ENCODE results near the gene ST6GAL2.

ST6GAL2 gene

DNA sequence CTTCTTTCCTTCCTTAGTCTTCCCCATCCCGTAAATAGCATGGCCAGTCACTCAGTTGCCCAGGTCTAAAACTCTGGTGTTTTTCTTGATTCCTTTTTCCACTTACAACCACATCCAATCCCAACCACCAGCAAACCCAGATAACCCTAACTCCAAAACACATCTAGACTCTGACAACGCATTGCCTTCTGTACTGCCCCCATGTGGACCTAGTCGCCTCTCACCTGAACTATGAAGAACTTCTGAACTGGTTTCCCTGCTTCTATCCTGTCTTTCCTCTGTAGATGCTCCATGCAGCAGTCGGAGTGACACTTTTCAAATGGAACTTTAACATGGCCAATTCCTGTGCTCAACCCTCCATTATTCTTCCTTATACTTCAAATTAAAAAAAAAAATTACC, 26.5 kb downstream of the ST6GAL2 start:
- DNase-seq = no peak

GRCh38 chr2:106858810-106859209, 27.2 kb downstream of the ST6GAL2 start:
- DNase-seq = no peak

GRCh38 chr2:106857882-106858478, 28.0 kb downstream of the ST6GAL2 start:
- no peak for DNase-seq

DNA sequence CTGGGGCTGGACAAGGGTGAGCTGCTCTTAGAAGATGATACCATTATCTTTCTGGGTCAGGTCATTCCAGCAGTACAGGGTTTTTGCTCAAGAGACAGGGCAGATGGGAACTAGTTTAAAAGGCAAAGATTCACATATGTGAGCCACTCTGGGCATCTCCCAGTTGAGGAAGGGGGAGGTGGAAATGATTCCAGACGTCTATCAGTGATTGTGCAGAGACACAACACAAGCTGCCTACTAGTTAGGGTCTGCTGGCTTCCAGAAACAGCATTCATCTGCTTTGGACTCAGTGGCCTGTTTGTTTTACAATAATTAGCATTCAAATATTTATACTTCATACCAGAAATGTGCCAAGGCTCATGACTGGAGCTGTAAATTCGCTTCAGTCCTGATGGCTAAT, 32.3 kb downstream of the ST6GAL2 start:
- DNase-seq = no peak

DNA sequence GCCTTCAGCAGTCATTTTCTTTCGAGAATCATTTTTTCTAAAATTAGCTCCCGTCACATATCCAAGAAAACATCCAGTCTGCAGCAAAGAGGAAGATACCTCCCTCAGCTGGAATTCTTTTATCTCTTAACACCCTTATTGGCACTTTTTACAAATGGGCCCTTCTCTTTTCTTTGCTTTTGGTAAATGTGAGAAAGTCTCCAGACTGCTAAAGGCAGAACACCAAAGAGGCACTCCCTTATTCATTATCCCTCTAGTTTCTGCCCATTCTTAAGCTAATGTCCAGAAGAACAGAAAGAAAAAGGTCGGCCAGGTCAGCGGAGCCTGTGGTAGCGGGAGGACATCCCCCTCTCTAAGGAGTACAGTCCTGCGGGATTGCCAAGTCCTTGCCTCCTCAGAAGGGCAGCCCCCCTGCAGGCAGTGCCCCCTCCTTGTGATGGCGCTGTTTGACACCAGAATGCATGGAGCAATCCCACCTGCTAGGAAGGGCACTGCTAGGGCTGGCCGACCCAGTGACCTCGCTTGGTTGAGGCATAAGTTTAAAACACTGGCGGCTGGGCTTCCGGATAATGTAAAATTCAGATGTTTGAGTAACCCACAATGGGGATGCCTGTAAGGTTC, 34.0 kb downstream of the ST6GAL2 start:
- DNase-seq = no peak

DNA sequence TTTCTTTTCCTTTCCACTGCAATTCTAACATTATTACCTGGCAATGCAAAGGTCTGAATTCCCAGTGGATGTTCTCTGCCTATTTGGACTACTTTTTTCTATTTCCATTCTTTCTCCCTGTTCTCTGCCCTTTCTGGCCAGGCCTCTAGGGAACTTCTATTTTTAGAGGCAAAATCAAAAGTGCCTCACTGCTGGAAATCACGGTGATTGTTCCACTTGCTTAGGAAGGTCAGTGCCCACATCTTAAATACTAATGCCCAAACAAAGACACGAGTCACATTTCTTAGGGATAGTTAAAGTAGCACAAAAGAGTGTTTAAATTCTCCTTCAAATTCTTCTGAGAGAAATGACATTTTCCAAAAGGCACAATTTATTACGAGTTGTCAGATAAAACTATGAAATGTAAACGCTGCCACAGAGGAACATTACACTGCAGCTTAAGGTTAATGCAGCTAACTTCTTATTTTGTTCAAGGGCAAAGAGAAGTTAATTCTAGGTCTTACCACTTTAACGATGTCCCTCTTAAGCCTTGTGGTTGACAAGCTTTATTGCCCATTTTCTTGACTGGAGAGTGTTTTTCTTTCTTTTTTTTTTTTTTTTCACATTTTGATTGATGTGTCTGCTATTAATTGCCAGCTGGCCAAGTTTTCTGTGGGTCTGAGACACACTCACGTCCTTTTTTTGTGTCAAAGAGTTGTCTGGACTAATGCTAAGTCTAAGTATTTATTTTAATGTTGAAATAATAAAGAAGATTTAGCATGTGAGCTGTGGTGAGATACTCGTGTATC, 34.7 kb downstream of the ST6GAL2 start:
- no peak for DNase-seq

DNA sequence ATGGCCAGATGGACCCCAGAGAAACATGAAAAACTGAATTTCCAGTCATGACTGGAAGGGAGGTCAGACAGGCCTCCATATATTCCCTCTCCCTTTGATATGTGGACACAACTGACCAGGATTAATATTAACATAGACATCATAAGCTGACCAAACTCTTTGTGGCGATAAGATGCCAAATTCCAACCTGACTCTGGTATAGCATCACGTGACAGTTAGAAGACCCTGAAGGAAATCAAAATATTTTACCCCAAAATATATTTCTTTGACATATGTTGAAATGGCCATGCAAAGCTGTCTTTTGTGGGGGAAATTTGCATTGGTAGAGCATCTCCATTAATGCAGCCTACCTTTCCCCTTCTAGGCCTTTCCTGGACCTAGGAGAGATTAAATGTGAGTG, 36.7 kb downstream of the ST6GAL2 start:
- DNase-seq = no peak

DNA sequence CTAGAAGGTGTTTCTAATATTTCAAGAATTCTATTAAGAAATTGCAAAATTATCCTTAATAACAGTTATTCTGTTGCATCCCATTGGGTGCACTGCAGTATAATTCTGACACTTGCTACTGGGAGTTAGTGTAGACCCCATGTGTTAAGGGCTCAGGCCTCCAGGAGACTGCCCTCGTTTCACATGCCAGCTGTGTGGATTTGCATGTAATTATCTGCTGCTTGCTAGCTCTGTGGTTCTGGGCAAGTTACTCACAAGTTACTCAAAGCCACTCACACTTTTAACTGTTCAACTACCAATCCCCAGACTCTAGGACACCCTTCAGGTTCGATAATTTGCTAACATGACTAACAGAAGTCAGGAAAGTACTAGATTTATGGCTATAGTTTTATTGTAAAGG, 38.6 kb downstream of the ST6GAL2 start:
- no peak for DNase-seq

DNA sequence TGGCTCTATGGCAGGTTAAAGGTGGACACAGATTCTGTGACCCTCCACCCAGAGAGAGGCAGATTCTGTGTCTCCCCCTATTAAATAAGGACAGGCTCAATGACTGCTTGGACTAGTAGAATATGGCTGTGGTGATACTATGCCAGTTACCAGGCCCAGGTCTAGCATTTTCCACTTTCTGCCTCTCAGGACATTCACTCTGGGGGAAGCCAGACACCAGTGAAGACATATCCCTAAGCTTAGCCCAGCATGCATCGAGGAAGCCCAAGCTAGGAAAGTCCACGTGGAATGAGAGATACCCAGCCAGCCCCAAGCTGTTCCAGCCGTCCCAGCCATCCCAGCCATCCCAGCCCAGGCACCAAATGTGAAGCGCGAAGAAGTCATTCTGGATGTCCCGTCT, 40.3 kb downstream of the ST6GAL2 start:
- no peak for DNase-seq

- DNase-seq = no peak
Measured at GRCh38 chr2:106843910-106844250, 42.1 kb downstream of the ST6GAL2 start.

DNA sequence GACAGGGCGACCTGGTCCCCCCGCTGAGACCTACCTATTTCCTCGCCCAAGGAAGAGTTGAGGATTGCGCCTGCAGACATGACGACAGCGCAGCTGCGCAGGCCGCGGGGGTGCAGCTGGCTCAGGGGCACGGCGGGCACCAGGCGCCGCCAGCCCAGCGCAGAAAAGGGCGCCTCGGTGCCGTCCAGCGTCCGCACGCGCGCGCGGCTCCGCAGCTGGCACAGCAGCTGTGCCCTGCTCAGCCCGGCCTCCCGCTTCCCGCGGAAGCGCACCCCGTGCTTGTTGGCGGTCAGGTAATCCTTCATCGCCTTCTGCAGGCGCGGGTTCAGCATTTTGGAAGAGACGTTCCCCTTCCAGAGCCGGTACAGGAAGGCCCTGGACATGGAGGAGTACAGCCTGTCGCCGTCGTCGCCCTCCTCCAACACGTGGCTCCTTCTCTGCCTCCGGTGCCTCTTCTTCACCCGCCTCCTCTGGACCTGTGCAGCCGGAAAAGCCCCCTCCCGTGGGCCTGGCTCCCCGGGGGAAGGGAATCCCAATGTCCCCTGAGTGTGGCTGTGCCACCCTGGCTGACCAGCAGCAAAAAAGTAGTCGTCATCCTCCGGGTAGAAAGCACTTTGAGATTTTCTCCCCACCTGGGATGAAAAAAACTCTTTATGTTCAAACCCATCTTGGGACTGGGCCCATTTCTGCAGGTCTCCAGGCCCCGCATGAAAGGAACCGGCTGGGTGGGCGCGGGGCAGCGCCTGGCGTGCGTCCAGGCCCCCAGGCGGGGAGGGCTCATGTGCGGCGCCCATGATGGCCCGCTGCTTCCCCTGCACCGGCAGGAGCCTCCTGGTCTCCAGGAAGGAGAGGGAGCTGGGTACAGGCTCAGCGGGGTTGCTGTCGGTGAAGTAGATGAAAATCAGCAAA, 42.7 kb downstream of the ST6GAL2 start:
- no peak for DNase-seq

DNA sequence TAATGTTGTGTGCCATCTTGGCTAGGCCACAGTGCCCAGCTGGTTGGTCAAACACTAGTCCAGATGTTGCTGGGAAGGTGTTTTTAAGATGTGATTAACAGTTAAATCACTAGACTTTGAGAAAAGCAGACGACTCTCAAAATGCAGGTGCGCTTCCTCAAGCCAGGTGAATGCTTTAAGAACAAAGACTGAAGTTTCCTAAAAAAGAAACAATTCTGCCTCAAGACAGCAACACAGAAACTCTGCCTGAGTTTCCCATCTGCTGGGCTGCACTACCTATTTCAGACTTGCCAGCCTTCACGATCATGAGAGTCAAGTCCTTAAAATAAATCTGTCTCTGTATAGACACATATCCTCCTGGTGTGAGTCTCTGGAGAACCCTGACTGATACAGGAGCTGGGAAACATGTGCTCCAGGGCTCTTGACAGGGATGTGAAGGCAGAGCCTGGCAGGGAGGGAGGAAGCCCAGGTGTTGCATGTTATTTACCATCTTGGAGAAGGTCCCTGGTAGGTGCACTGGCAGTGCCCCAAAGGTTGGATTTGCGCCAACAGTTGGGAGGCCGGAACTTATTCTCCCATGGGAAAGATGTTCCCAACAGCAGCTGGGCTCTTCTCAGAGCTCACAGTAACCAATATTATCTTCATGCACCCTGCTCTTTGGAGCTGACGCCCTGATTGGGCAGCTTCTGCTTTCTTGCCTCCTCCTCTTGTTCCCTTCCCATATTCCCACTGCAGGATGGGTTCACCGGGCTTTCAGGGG, 43.9 kb downstream of the ST6GAL2 start:
- no peak for DNase-seq

- no peak for DNase-seq
Measured at GRCh38 chr2:106840818-106841217, 45.1 kb downstream of the ST6GAL2 start.

DNA sequence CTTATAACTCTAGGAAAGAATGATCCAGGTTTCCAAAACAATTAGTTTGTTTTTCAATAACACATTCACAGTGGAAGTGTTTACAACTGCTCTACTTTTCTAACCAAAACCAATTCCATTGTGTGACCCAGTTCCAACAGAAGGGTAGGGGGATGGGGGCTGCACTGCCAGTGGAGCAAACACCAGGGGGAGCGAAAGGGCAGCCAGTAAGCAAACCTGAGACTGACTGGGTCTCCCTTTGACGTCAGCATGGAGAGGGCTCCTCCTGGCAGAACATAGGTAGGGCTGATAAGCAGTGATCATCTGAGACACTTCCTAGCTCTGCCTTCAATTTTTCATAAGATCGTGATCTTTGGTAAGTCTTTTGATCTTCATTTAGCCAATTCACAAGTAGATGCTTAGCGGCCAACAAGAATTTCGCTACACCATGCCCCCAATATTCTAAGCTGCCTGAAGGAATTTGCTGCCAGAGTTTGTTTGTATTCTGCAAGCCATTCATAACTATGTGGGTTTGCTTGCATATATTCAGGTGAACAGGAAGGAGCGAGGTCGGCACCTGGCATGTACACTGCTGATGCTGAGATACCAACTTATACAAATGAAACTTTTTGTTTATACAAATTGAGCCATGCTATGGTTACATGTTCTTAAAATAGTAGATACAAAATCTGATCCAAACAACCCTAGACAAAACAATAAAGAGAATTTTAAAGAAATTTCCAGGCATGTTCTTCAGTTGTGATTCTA, 45.9 kb downstream of the ST6GAL2 start:
- DNase-seq = no peak

- DNase-seq = no peak
Measured at GRCh38 chr2:106833256-106833655, 52.7 kb downstream of the ST6GAL2 start.

DNA sequence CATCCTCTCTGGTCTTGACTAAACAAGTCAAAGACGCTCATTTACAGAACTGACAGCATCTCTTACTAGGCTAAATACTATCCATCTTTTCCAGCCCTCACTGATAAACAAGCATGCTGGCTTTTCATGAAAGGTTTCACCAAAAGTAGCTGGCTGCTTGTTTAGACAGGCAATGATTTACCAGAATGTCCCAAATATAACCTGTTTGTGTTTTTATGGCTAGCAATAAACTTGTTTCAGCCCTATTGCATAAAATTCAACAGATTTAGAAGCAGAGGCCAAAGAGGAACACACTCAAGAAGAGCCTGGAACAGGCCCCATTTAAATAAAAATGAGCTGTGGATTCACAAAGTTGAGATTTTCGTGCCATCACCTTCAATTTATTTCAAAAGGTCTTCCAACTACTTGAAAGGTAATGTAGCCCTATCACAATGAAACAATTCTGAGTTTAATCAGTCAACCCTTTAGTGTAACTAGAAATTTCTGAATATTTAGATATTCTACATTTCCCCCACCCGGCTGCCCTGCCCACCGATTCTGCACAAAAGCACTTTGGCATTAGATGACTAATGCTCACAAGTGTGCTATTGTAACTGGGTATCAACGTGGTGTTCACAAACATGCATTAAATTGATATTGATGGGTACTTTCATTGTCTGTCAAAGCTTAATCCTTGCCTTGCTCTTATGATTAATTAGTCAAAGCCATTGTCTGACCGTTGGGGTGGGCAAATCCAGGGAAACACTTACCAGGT, 54.0 kb downstream of the ST6GAL2 start:
- DNase-seq = no peak

GRCh38 chr2:106831241-106831640, 54.7 kb downstream of the ST6GAL2 start:
- DNase-seq = no peak

DNA sequence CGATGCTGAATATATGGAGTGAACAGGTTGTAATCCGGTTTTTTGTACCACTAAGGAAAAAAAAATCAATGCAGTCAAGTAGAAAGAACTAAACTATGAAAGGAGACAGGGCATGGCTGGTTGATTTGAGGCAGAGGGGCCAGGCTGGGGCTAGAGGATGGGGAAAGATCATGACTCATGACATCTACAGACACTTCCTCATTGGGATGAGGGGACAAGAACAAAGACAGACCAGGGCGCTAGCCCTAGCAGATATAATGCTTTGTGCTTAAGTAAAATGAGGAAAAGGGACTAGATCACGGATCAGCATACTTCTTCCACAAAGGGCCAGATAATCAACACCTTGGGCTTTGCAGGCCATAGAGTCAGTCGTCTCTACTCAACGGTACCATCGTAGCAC, 55.8 kb downstream of the ST6GAL2 start:
- DNase-seq = no peak

GRCh38 chr2:106828119-106828518, 57.8 kb downstream of the ST6GAL2 start:
- DNase-seq = no peak

DNA sequence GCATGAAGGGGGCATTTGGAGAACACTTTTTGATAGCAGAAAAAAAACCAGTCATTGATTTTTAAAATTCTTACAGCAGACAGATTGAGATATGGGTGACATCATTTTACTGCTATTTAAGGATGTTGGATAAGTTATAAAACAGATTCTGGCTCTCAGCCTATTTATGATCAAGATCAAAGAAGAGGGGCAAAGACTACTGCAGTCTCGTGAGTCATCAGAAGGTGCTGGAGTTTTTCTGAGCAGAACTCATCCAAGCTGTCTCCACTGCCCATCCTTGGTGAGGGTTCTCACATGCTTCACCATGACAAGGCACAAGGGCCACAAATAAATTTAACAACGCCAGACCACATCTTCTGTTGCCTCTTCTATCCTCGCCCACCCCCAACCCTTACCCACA, 58.8 kb downstream of the ST6GAL2 start:
- no peak for DNase-seq

GRCh38 chr2:106825161-106825560, 60.8 kb downstream of the ST6GAL2 start:
- DNase-seq = no peak
